Measurements from ENCODE around the gene TMEM132D. TPM values are rescaled to one million over a fixed set of nuclear protein-coding genes. Genes with fewer than 3 reads are reported as not detected.

TMEM132D gene
- total and polyA plus RNA-seq, 2 experiments from 2014 or later, result not detected

DNA sequence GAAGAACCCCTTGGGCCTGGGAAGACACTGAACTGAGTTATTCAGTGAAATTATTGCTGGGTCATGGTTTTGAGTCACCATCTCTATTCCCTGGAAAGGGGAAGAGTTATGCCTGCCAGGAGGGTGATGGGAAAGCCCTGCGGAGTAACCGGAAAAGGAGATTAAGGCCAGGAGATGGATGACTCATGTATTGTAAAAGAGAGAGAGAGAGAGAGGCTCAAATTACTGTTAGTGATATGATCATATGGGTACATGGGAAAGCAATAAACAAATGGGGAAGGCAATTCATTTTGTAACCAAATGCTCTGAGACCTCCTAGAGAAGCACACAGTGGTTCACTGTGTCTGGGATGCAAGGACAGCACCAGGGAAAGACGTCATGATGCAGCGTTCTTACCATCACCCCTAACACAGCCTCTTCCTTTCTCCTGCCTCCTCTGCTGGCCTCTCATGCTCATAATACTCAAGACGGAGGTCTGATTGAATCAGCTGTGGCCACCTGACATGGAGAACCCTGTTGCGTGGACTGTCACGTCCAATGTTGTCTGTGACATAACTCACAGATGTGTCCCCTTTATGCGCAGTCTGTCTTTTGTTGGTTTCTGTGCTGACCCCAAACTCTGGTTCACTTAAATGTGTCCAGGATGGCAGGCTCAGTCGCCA is 243.7 kb downstream of the TMEM132D start:
- Histone ChIP-seq H3K27ac (no peak overlapping the region), H3K9me2 (ENCODE audit: insufficient read depth) (no peaks in the 10 kb centered on the region), H3K36me3 (ENCODE audit: low read depth) (no peaks in the 10 kb centered on the region), H2AFZ (no peak overlapping the region), H3K9me3 (ENCODE audit: low read depth) (no peaks in the 10 kb centered on the region), H3K27me3 (replicated peaks; ENCODE audit: insufficient read depth) (no peaks in the 10 kb centered on the region), H3K4me2 (ENCODE audit: unreplicated experiment) (no peak overlapping the region), H3K9ac (no peak overlapping the region), H3K4me1 (ENCODE audit: insufficient read depth) (no peaks in the 10 kb centered on the region), H3K79me2 (ENCODE audit: insufficient read depth) (no peaks in the 10 kb centered on the region), H4K20me1 (ENCODE audit: insufficient read depth) (no peaks in the 10 kb centered on the region), H3F3A (ENCODE audit: insufficient read depth) (no peaks in the 10 kb centered on the region), H3K4me3 (no peak overlapping the region)
- 34 to 38% methylated on average over 9 of the region's 9 CpGs for WGBS, 2 experiments (ENCODE audit: low coverage in 1 of 2, low lambda C conversion rate in 2 of 2, missing lambda C conversion rate in 2 of 2)
- in situ Hi-C loops (cut with MboI), result no loop called here
- no peak for TF ChIP-seq EZH2phosphoT487 (IDR thresholded peaks at IDR 0.05; ENCODE audit: insufficient read depth, low read depth)
- no peak for DNase-seq

DNA sequence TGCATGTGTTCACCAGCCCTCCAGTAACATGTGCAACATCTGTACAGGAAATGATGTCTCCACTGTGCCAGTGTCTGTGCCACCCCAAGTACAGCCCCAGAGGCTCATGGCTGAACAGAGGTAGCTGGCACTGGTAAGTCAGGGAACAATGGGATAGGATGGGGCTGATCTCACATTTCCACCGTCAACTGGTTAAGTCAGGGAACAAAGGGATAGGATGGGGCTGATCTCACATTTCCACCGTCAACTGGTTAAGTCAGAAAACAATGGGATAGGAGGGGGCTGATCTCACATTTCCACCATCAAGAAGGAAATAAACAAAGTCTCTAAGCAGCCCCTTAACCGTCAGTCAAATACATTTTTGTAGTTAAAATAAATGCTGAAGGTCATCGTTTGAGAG is 246.6 kb downstream of the TMEM132D start:
- in situ Hi-C loops (cut with MboI), result no loop called here
- H3K9me2 ChIP-seq (ENCODE audit: insufficient read depth), result no peaks in the 10 kb centered on the region
- H4K20me1 ChIP-seq (ENCODE audit: insufficient read depth), result no peaks in the 10 kb centered on the region
- H3F3A ChIP-seq (ENCODE audit: insufficient read depth), result no peaks in the 10 kb centered on the region
- H3K27ac ChIP-seq, result no peak overlapping the region
- H3K79me2 ChIP-seq (ENCODE audit: insufficient read depth), result no peaks in the 10 kb centered on the region
- no peak for DNase-seq
- no peaks in the 10 kb centered on the region for H3K36me3 ChIP-seq (ENCODE audit: low read depth)
- no peak for TF ChIP-seq EZH2 (IDR thresholded peaks at IDR 0.05; ENCODE audit: insufficient read depth, poor library complexity, severe bottlenecking)
- no peak for TF ChIP-seq EZH2phosphoT487 (IDR thresholded peaks at IDR 0.05; ENCODE audit: insufficient read depth, low read depth)
- no peak overlapping the region for H3K9ac ChIP-seq
- WGBS, 2 experiments (ENCODE audit: low coverage in 1 of 2, low lambda C conversion rate in 2 of 2, missing lambda C conversion rate in 2 of 2), result 7% methylated on average over 4 of the region's 4 CpGs
- no peaks in the 10 kb centered on the region for H3K27me3 ChIP-seq (replicated peaks; ENCODE audit: insufficient read depth)
- no peak overlapping the region for H3K4me2 ChIP-seq (ENCODE audit: unreplicated experiment)
- H2AFZ ChIP-seq, result no peak overlapping the region
- no peak overlapping the region for H3K4me3 ChIP-seq
- no peaks in the 10 kb centered on the region for H3K4me1 ChIP-seq (ENCODE audit: insufficient read depth)
- no peaks in the 10 kb centered on the region for H3K9me3 ChIP-seq (ENCODE audit: low read depth)

GRCh38 chr12:129651951-129652350 is 251.9 kb downstream of the TMEM132D start:
- H3K27me3 ChIP-seq (replicated peaks; ENCODE audit: insufficient read depth), result no peaks in the 10 kb centered on the region
- no peak overlapping the region for H3K27ac ChIP-seq
- H3K4me1 ChIP-seq (ENCODE audit: insufficient read depth), result no peaks in the 10 kb centered on the region
- H4K20me1 ChIP-seq (ENCODE audit: insufficient read depth), result no peaks in the 10 kb centered on the region
- no peaks in the 10 kb centered on the region for H3F3A ChIP-seq (ENCODE audit: insufficient read depth)
- H3K79me2 ChIP-seq (ENCODE audit: insufficient read depth), result no peaks in the 10 kb centered on the region
- no peaks in the 10 kb centered on the region for H3K9me2 ChIP-seq (ENCODE audit: insufficient read depth)
- in situ Hi-C loops (cut with MboI), result no loop called here
- no peaks in the 10 kb centered on the region for H3K9me3 ChIP-seq (ENCODE audit: low read depth)
- no peak overlapping the region for H3K4me2 ChIP-seq (ENCODE audit: unreplicated experiment)
- WGBS, 2 experiments (ENCODE audit: low coverage in 1 of 2, low lambda C conversion rate in 2 of 2, missing lambda C conversion rate in 2 of 2), result 6 to 9% methylated on average over 6 of the region's 6 CpGs
- no peak overlapping the region for H2AFZ ChIP-seq
- H3K4me3 ChIP-seq, result no peak overlapping the region
- TF ChIP-seq EZH2 (IDR thresholded peaks at IDR 0.05; ENCODE audit: insufficient read depth, poor library complexity, severe bottlenecking) (no peak), EZH2phosphoT487 (IDR thresholded peaks at IDR 0.05; ENCODE audit: insufficient read depth, low read depth) (no peak)
- H3K36me3 ChIP-seq (ENCODE audit: low read depth), result no peaks in the 10 kb centered on the region
- no peak overlapping the region for H3K9ac ChIP-seq
- no peak for DNase-seq

GRCh38 chr12:129641926-129642325 is 261.9 kb downstream of the TMEM132D start:
- H3K79me2 ChIP-seq (ENCODE audit: insufficient read depth), result no peaks in the 10 kb centered on the region
- no peaks in the 10 kb centered on the region for H3K9me2 ChIP-seq (ENCODE audit: insufficient read depth)
- no peaks in the 10 kb centered on the region for H3K36me3 ChIP-seq (ENCODE audit: low read depth)
- H4K20me1 ChIP-seq (ENCODE audit: insufficient read depth), result no peaks in the 10 kb centered on the region
- no peak overlapping the region for H3K4me3 ChIP-seq
- 1 to 2% methylated on average over 6 of the region's 6 CpGs for WGBS, 2 experiments (ENCODE audit: low coverage in 1 of 2, low lambda C conversion rate in 2 of 2, missing lambda C conversion rate in 2 of 2)
- no peak for DNase-seq
- H2AFZ ChIP-seq, result no peak overlapping the region
- H3K27me3 ChIP-seq (replicated peaks; ENCODE audit: insufficient read depth), result no peaks in the 10 kb centered on the region
- no peak overlapping the region for H3K27ac ChIP-seq
- TF ChIP-seq EZH2 (IDR thresholded peaks at IDR 0.05; ENCODE audit: insufficient read depth, poor library complexity, severe bottlenecking) (no peak), EZH2phosphoT487 (IDR thresholded peaks at IDR 0.05; ENCODE audit: insufficient read depth, low read depth) (no peak)
- in situ Hi-C loops (cut with MboI), result no loop called here
- no peak overlapping the region for H3K9ac ChIP-seq
- H3F3A ChIP-seq (ENCODE audit: insufficient read depth), result no peaks in the 10 kb centered on the region
- no peak overlapping the region for H3K4me2 ChIP-seq (ENCODE audit: unreplicated experiment)
- H3K9me3 ChIP-seq (ENCODE audit: low read depth), result no peaks in the 10 kb centered on the region
- no peaks in the 10 kb centered on the region for H3K4me1 ChIP-seq (ENCODE audit: insufficient read depth)

Measured in GM23248 (cell line).